RPMI8226 (cell line): ENCODE measurements around the gene KLF13.
"Not testable (repeated sequence)": the region's sequence is repeated elsewhere in the genome, so short reads cannot be mapped to it uniquely, and the experiment has no call there.

Source experiments
- DNase-seq: peaks from one replicate; pipeline ENCODE4 v3.0.0-alpha.2; 2015

The KLF13 gene

GRCh38 chr15:31347981-31348803, 21.6 kb downstream of the KLF13 start:
- DNase-seq: no peak

DNA sequence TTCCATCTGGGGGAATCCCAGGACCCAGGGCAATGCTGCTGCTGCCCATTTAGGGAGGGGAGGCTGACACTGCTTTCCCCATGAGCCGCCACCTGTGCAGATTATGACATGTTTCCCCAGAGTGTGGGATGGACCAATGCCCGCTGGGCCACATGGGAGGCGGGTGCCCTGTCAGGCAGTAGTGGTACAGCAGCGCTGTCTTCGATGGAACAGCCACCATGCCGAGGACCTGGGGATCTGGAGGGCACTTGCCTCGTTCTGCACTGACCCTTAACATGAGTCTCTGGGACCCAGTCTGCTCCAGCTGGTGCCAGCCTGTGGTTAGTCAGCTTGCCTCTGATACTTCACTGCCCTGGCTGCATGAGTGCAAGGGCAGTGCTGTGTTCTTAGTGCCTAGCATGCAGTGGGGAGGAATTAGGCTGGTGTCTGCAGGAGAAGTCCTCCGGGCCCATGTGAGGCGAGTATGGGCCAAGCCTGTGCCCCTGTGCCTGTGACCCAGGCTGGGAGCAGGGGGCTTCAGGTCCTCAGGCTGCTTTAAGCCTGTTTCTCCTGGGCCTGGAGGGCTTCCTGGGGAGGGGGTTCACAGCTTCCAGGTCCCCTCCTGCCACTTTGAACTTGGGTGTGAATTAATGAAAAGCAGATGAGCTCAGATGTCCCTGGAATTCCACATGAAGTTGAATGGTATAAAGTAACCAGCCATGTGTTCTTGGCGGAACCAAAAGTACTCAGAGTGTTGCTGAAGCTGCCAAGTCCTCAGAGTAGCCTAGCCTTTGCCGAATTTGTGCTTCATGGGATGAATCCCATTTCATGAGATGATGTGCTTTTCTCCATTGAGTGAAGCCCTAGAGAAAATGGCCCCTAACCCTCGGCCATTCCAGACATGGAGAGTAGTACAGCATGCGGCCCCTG, 22.9 kb downstream of the KLF13 start:
- peak; percentile 41 for DNase-seq

- no peak for DNase-seq
Measured at GRCh38 chr15:31350771-31351170, 24.1 kb downstream of the KLF13 start.

GRCh38 chr15:31352339-31352751, 25.7 kb downstream of the KLF13 start:
- peak; percentile 85 for DNase-seq

DNA sequence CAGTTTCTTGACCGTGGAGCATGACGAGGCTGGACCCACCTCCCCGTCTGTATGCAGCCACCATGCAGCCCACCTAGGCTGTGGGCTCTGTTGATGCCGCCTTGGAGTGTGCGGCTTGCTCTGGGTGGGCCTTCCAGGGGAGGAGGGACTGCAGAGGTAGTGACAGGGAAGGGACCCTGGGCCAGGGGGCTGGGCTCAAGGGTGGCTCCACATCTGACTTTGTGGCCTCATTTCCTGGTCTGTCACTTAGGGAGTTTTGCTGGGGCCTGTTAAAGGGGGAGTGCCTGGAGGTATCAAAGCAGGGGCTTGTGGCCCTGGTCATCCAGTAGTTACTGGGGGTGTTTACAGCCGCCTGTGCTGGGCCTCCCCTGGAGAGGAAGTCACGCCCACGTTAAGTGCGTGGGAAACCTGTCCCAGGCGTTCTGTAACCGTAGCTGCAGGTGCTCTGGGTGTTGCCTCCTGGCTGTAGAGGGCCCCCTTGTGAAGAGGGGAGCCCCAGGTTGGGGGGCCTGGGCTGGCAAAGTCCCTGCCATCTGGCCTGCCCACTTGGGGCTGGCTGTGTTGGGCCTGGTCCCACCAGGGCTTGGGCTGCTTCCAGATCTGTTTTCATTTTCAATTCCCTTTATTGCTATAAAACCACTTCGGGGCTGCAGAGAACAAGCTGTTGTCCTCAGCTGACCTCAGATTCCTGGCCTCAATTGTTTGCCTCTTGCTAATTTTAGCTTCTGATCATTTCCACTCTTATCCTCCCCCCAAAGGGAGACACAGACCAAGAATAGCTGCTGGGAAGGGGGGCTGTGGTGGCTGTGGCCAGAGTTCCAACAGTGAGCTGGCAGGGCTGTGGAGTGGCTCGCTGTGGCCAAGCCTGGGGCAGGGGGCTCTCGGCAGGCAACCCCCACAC, 26.5 kb downstream of the KLF13 start:
- DNase-seq: peak; percentile 91

DNA sequence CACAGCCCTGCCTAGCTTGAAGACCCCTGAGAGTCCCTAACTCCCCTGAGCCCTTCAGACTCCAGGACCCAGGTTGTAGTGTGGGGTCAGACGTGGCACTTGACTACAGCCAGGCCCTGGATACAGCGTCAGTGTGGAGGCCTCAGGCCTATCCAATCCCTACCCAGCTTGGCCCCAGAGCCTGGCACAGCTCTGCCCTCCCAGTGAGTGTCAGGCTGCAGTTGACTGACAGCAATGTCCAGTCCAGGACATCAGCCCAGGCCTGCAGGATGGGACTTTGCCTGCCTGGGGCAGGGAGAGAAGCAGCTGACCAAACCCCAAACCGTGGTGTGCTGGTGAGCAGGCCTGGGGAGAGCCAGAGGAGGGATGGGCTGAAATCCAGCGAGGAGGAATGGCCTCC, 27.3 kb downstream of the KLF13 start:
- no peak for DNase-seq

DNA sequence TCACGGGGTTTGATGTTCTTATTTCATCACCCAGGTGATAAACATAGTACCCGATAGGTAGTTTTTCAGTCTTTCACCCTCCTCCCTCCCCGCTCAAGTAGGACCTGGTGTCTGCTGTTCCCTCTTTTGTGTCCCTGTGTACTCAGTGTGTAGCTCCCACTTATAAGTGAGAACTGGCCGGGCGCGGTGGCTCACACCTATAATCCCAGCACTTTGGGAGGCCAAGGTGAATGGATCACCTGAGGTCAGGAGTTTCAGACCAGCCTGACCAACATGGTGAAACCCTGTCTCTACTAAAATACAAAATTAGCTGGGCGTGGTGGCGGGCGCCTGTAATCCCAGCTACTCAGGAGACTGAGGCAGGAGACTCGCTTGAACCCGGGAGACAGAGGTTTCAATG, 29.5 kb downstream of the KLF13 start:
- not testable (repeated sequence) for DNase-seq

- DNase-seq: peak; percentile 38
Measured at GRCh38 chr15:31357148-31357547, 30.5 kb downstream of the KLF13 start.

DNA sequence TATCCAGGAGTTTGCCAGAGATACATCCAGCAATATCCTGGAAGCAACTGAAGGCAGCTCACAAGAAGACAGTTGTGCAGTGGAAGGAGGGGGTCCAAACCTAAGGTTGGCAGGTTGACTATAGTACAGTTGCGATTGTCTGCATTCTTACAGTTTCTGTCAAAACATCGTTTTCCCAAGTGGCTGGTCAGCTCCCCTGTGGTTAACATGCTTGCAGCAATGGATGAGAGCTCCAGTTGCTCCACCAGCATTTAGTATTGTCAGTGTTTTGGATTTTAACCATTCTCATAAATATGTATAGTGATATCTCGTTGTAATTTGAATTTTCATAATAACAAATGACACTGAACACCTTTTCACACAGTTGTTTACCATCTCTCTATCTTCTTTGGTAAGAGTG, 31.5 kb downstream of the KLF13 start:
- DNase-seq: no peak

DNA sequence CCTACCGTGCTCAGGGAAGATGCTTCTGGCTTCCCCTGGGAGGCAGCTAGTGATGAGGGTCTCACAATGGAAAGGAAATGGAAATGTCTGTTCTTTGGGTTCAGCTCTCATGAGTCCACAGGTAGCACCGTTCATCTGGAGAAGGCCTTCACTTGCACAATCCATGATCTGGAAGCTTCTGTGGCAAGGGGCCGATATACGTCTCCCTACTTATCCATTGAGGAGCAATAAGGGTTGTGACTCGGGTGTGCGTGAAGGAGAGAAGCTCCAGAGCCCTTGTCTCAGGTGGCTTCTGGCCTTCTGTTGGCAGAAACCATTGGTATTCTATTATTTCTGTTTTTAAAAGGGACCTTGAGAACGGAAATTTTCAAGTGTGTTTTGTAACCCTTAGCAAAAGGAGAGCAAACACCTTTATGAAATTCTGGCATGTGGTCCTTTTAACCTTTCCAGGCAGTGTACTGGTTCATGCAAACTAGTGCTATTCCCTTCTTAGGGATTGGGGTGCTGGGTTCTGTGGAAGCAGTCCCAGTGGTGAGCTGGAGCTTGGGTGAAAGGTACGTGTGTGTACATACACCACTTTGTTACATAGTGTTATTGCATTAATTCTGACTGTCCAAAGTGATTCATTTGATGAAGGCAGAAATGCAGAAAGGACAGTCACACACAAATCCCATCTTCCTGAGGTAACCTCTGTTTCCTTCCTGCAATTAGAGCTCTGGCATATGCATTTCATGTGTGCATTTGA, 32.5 kb downstream of the KLF13 start:
- no peak for DNase-seq

GRCh38 chr15:31359702-31360111, 33.1 kb downstream of the KLF13 start:
- peak; percentile 45 for DNase-seq

DNA sequence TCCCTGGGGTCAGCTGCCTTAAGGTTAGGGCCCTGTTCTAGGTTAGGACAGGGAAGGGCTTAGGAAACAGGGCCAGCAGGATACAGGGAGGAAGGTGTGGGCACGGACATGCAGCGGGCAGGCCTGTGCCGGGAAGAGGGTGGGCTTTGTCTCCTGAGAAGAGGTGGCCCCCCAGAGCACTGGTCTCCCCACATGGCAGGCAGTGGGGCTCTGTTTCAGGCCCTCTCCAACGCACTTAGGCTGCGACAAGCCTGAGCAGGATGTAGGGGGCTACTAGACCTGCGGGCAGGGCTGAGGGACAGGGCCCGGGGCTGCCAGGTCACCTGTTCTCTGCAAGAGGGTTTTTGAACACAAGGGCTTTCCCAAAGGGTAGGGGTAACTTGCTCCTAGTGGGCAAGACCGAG, 33.5 kb downstream of the KLF13 start:
- no peak for DNase-seq

DNA sequence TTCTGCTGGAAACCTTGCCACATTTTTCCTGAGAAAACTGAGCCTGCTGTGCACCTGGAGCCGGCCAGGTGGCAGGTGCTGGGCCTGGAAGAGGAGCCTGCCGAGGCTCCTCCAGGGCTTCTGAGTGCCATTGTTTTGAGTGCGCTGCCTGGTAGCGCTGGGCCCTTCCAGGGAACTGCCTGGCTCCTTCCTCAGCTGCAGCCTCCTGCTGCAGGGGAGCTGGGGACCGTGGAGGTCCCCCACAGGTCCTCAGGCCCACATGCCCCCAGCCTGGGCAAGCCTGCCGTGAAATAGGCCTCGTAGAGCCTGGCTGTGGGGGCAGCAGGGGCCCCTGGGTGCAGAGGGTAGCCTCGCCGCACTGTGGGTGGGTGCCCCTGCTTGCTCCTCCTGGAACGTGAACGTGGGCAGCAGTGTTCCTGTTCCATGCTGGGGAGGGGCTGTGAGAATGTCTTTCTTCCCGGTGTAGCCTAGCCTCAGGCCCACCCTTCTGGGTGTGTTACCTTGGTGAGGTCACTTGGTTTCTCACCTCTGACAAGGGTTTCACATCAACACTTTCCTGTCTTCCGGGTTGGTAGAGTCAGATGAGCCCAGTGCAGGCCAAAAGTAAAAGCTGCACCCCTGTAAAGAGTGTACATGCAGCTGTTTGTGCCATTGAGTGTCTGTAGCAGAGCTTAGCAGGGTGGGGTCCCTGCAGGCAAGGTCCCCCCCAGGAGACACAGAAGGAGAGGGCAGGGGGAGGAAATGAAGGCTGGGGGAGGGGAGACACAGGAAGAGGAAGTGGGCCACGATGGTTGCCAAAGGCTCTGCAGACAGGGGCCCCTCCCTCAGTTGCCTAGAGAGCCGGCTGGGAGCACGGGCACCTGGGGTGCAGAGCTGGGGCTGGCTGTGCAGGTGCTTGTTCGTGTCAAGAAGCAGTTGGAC, 34.5 kb downstream of the KLF13 start:
- peak; percentile 92 for DNase-seq

- DNase-seq: no peak
Measured at GRCh38 chr15:31361764-31362515, 35.3 kb downstream of the KLF13 start.

DNA sequence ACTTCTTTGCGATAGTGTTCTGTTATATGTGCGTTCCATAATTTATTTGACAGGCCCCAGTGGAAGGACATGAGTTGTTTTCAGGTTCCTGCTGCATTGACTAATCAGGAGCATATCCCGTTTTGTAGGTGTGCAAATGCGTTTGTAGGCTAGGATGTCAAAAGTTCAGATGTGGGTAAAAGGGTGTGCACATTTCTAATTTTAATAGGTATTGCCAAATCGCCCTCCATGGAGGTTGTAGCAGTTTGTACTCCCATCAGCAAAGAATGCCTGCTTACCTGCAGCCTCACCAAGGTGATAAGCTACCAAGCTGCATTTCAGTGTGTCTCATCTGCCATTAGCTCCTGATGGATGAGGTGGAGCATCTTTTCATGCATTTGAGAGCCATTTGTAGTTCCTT, 36.3 kb downstream of the KLF13 start:
- no peak for DNase-seq

- peak; percentile 77 for DNase-seq
Measured at GRCh38 chr15:31364301-31365031, 37.8 kb downstream of the KLF13 start.

GRCh38 chr15:31365032-31365654, 38.5 kb downstream of the KLF13 start:
- DNase-seq: no peak

GRCh38 chr15:31365655-31366127, 39.1 kb downstream of the KLF13 start:
- peak; percentile 83 for DNase-seq
